Measurements from ENCODE around the gene ZNF335.

ZNF335 gene

DNA sequence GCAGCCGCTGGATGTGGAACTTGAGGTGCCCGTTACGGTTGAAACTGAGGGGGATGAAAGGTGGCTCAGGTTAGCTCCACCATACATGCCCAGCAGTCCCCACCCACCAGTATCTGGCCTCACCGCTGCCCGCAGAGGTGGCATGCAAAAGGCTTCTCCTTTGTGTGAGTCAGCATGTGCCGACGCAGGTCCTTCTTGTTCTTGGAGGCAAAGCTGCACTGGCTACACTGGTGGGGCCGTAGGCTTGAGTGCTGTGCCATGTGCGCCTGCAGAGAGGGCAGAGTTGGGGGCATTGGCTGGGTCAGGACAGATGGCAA, 21.7 kb downstream of the ZNF335 start:
- TF ChIP-seq CTCF (IDR thresholded peaks at IDR 0.05): no peak
- intact Hi-C loops (cut with DNase I; ENCODE audit: low total_unique reads): no loop called here
- DNase-seq: no peak
- Histone ChIP-seq H3K4me3 (no peak overlapping the region), H3K9me3 (no peaks in the 10 kb centered on the region), H3K4me1 (peaks cover 0 to 4% (median 0%) of the 10 kb centered on the region in 4 donors), H3K36me3 (peaks cover 65 to 92% (median 91%) of the 10 kb centered on the region in 3 donors), H3K27me3 (no peaks in the 10 kb centered on the region), H3K27ac (peak overlapping the region in 1 of 2 donors; percentile 11)

DNA sequence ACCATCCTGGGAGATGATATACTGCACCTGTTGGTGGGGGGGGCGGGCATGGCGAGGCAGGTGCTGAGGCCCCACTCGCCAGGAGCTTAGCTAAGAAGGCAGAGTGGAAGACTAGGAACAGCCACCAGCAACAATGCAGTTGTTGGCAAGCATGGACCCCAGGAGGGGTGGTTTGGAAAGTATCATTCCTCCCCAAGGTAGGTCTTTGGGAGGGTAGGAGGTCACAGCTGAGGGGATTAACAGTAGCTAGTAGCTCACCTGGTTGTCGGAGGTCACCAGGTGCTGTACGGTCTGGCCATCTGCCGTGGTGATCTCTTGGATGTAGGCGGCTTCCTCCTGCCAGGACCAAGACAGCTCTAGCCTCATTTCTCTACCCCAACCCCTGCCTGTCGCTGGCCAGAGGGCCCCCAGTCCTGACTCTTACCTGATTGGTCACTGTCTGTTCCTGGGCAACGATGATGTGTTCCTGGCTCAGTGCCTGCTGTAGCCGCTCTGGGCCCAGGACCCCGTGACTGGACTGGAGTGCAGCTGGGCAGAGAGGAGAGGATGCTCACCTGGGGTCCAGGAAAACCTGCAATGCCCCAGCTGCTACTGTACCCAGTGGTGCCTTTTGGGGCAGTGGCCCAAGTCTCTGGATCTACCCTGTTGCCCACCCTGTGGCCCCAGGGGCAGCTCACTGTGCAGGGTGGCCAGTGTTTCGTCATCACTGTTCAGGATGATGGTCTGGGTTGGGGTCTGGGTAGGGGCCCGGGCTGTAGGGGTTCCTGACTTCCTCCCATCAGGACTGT, 22.3 kb downstream of the ZNF335 start:
- Histone ChIP-seq H3K4me1 (peaks cover 0 to 4% (median 0%) of the 10 kb centered on the region in 4 donors), H3K36me3 (peaks cover 71 to 96% (median 94%) of the 10 kb centered on the region in 3 donors), H3K9me3 (no peaks in the 10 kb centered on the region), H3K4me3 (no peak overlapping the region), H3K27me3 (no peaks in the 10 kb centered on the region), H3K27ac (peak overlapping the region in 1 of 2 donors; percentile 11)
- intact Hi-C loops (cut with DNase I; ENCODE audit: low total_unique reads): no loop called here
- DNase-seq: no peak
- no peak for TF ChIP-seq CTCF (IDR thresholded peaks at IDR 0.05)

GRCh38 chr20:45948742-45949541, 23.1 kb downstream of the ZNF335 start:
- Histone ChIP-seq H3K9me3 (no peaks in the 10 kb centered on the region), H3K27me3 (no peaks in the 10 kb centered on the region), H3K27ac (no peak overlapping the region), H3K4me3 (no peak overlapping the region), H3K36me3 (peaks cover 79 to 100% (median 100%) of the 10 kb centered on the region in 3 donors), H3K4me1 (peaks cover 0 to 4% (median 0%) of the 10 kb centered on the region in 4 donors)
- intact Hi-C loops (cut with DNase I; ENCODE audit: low total_unique reads): no loop called here
- DNase-seq: no peak
- no peak for TF ChIP-seq CTCF (IDR thresholded peaks at IDR 0.05)

- Histone ChIP-seq H3K9me3 (no peaks in the 10 kb centered on the region), H3K36me3 (peaks cover 79 to 100% (median 100%) of the 10 kb centered on the region in 3 donors), H3K4me3 (no peak overlapping the region), H3K27ac (peak overlapping the region in 1 of 2 donors; percentile 7), H3K4me1 (peaks cover 0 to 4% (median 0%) of the 10 kb centered on the region in 4 donors), H3K27me3 (no peaks in the 10 kb centered on the region)
- no peak for DNase-seq
- intact Hi-C loops (cut with DNase I; ENCODE audit: low total_unique reads): no loop called here
- TF ChIP-seq CTCF (IDR thresholded peaks at IDR 0.05): no peak
Measured at GRCh38 chr20:45948261-45948733, 23.7 kb downstream of the ZNF335 start.

DNA sequence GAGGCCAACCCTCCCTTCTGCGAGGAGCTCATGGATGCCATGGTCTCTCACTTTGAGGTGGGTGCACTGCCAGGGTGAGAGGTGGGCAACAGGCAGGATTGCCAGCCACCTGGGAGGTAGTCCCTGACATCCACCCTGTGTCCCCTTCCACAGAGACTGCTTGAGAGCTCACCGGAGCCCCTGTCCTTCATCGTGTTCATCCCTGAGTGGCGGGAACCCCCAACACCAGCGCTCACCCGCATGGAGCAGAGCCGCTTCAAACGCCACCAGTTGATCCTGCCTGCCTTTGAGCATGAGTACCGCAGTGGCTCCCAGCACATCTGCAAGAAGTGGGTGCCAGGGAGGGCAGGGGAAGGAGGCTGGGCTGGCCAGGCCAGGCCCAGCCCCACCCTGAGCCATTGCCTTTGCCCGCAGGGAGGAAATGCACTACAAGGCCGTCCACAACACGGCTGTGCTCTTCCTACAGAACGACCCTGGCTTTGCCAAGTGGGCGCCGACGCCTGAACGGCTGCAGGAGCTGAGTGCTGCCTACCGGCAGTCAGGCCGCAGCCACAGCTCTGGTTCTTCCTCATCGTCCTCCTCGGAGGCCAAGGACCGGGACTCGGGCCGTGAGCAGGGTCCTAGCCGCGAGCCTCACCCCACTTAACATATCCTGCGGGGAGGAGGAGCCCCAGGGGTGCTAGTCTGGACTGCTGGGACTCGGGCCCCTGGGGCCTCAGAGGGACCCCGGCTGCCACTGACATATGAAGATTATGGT, 24.7 kb downstream of the ZNF335 start:
- H3K9me3 ChIP-seq: no peaks in the 10 kb centered on the region
- no peaks in the 10 kb centered on the region for H3K27me3 ChIP-seq
- peaks cover 79 to 100% (median 97%) of the 10 kb centered on the region in 3 donors for H3K36me3 ChIP-seq
- H3K27ac ChIP-seq: peak overlapping the region in 1 of 2 donors; percentile 48
- TF ChIP-seq CTCF (IDR thresholded peaks at IDR 0.05): no peak
- intact Hi-C loops (cut with DNase I; ENCODE audit: low total_unique reads): no loop called here
- peaks cover 0 to 4% (median 0%) of the 10 kb centered on the region in 4 donors for H3K4me1 ChIP-seq
- no peak overlapping the region for H3K4me3 ChIP-seq
- DNase-seq: no peak
